B cell (primary cell): ENCODE data around the gene ZFAND5. TPM values are rescaled to one million over a fixed set of nuclear protein-coding genes. Genes with fewer than 3 reads are reported as not detected.

Source experiments
- ATAC-seq: fragments of 200-7000 bp; cut with Tn5 transposase; one replicate; pipeline ENCODE4 v1.10.0; 2021; ENCODE audit warnings: low read depth, mild to moderate bottlenecking, moderate number of reproducible peaks, moderate library complexity
- CTCF ChIA-PET: fragments of 350-600 bp; sonication (Branson Sonifier 250); formaldehyde crosslinking; loops from one replicate; lab custom pipeline; 2021; ENCODE audit warnings: antibody characterized with exemption, inconsistent platforms; lab: Charles Lee
- POLR2A ChIA-PET: fragments of 350-600 bp; sonication (Branson Sonifier 250); formaldehyde crosslinking; loops from one replicate; lab custom pipeline; 2021; ENCODE audit warnings: antibody characterized with exemption; lab: Charles Lee
- DNase-seq: peaks from one replicate; pipeline ENCODE4 v3.0.0; 2013
- H2AFZ ChIP-seq: 2 replicates; pipeline ENCODE4 v1.6.1; 2012; ENCODE audit warnings: mild to moderate bottlenecking, low read depth, low read length; ENCODE audit not compliant: insufficient read depth, poor library complexity, severe bottlenecking
- H3K27ac ChIP-seq, 2 donors: 1 replicate in 1 of 2; 2 replicates in 1 of 2; pipeline ENCODE4 v1.5.1; 2012 to 2013; ENCODE audit warnings: low read length in 2 of 2, mild to moderate bottlenecking in 2 of 2, moderate library complexity in 1 of 2
- H3K27me3 ChIP-seq, 4 experiments: fragments of 200-600 bp in 1 of 4; sonication (generic) in 1 of 4; replicated peaks in 1 of 4; 1 replicate in 2 of 4; 2 replicates in 2 of 4; pipeline versions ENCODE4 v1.6.1 to v1.7.0; 2013 to 2016; ENCODE audit warnings: low read length in 3 of 4, mild to moderate bottlenecking in 2 of 4, mixed read lengths in 1 of 4, moderate library complexity in 1 of 4; ENCODE audit not compliant: insufficient read depth in 4 of 4, control insufficient read depth in 3 of 4; ENCODE audit errors: control extremely low read depth in 1 of 4
- H3K36me3 ChIP-seq, 2 experiments: replicated peaks in 1 of 2; 1 replicate in 1 of 2; 2 replicates in 1 of 2; pipeline versions ENCODE4 v1.6.1 to v1.7.1; 2013; ENCODE audit warnings: low read length in 1 of 2; ENCODE audit not compliant: insufficient read depth in 2 of 2, control insufficient read depth in 1 of 2; ENCODE audit errors: control extremely low read depth in 1 of 2, extremely low read depth in 1 of 2
- H3K4me1 ChIP-seq, 2 donors: fragments of 200-600 bp in 1 of 2; sonication (generic) in 1 of 2; 1 replicate in 1 of 2; 2 replicates in 1 of 2; pipeline versions ENCODE4 v1.5.1 to v1.6.1; 2013 to 2017; ENCODE audit warnings: low read length in 2 of 2; ENCODE audit not compliant: control insufficient read depth in 2 of 2, insufficient read depth in 2 of 2
- H3K4me2 ChIP-seq: replicated peaks from 2 replicates; pipeline ENCODE3; 2012; ENCODE audit warnings: mild to moderate bottlenecking, low read depth, low read length; ENCODE audit not compliant: poor library complexity, severe bottlenecking
- H3K4me3 ChIP-seq, 5 experiments: fragments of 200-600 bp in 1 of 5; sonication (generic) in 1 of 5; 1 replicate in 3 of 5; 2 replicates in 2 of 5; pipeline versions ENCODE4 v1.5.1 to v1.7.0; 2011 to 2016; ENCODE audit warnings: low read length in 4 of 5, mild to moderate bottlenecking in 4 of 5, low read depth in 2 of 5, control low read depth in 1 of 5, moderate library complexity in 1 of 5; ENCODE audit not compliant: insufficient read depth in 1 of 5; ENCODE audit errors: control extremely low read depth in 1 of 5, extremely low read depth in 1 of 5
- H3K79me2 ChIP-seq: fragments of 200-600 bp; sonication (generic); one replicate; pipeline ENCODE4 v1.6.0; 2016; ENCODE audit warnings: low read length; ENCODE audit not compliant: control insufficient read depth, insufficient read depth
- H3K9ac ChIP-seq: fragments of 200-600 bp; sonication (generic); 2 replicates; pipeline ENCODE4 v1.6.1; 2017; ENCODE audit warnings: mild to moderate bottlenecking, low read length, moderate library complexity
- H3K9me3 ChIP-seq, 3 donors: one replicate each; pipeline versions ENCODE4 v1.6.1 to v1.7.1; 2013; ENCODE audit warnings: low read length in 2 of 3; ENCODE audit not compliant: control insufficient read depth in 2 of 3, insufficient read depth in 1 of 3; ENCODE audit errors: control extremely low read depth in 1 of 3
- H4K20me1 ChIP-seq: 2 replicates; pipeline ENCODE4 v1.6.0; 2012; ENCODE audit warnings: mild to moderate bottlenecking, low read length; ENCODE audit not compliant: insufficient read depth, control insufficient read depth, poor library complexity, severe bottlenecking
- H3K27ac Mint-ChIP-seq: one replicate; pipeline ENCODE4 v1.8.0; 2021; ENCODE audit warnings: mixed read lengths
- H3K27me3 Mint-ChIP-seq: one replicate; pipeline ENCODE4 v1.8.0; 2021; ENCODE audit warnings: mixed read lengths
- H3K4me1 Mint-ChIP-seq: one replicate; pipeline ENCODE4 v1.8.0; 2021; ENCODE audit warnings: mixed read lengths
- H3K4me3 Mint-ChIP-seq: one replicate; pipeline ENCODE4 v1.8.0; 2021; ENCODE audit warnings: mixed read lengths
- H3K9me3 Mint-ChIP-seq: one replicate; pipeline ENCODE4 v1.8.0; 2022; ENCODE audit warnings: mixed read lengths; ENCODE audit not compliant: insufficient read depth
- CTCF ChIP-seq: fragments of 200-600 bp; IDR thresholded peaks from one replicate; pipeline ENCODE4 v1.8.0; 2022; ENCODE audit warnings: antibody characterized with exemption, mild to moderate bottlenecking
- EZH2 ChIP-seq: IDR thresholded peaks from 2 replicates; pipeline ENCODE4 v1.6.1; 2012; ENCODE audit warnings: borderline replicate concordance, low read depth, mild to moderate bottlenecking, moderate library complexity, low read length; ENCODE audit not compliant: insufficient read depth, poor library complexity, severe bottlenecking
- WGBS: methylation state at CpG from one replicate; pipeline ENCODE4 v1.1.5; 2013; ENCODE audit warnings: missing lambda C conversion rate; ENCODE audit not compliant: insufficient coverage; 5-methylcytosine and 5-hydroxymethylcytosine counted together
- intact Hi-C: fragments of 100-400 bp; cut with micrococcal nuclease; formaldehyde crosslinking; loops from one replicate; pipeline ENCODE4 v1.10.0; 2022
- polyA plus RNA-seq: library from polyadenylated mRNA; depleted of rRNA; stranded (reverse); fragments of >200 nt; gene quantifications from 2 replicates; pipeline ENCODE4 v1.2.3, GENCODE V29; 2012
- total RNA-seq, 2 donors: library from RNA; stranded (reverse); fragments of 120-200 nt in 1 of 2; gene quantifications; 1 replicate in 1 of 2; 2 replicates in 1 of 2; pipeline versions ENCODE4 v1.2.3 to v1.2.4, GENCODE V29; 2013 to 2022

The ZFAND5 gene
- total and polyA plus RNA-seq, 2 donors (not counting 1 experiment from before 2014, with no cell fraction given) = 95.3 to 162 TPM

- Mint-ChIP-seq H3K4me1 (no peaks in the 10 kb centered on the region), H3K9me3 (no peaks in the 10 kb centered on the region), H3K4me3 (no peak overlapping the region), H3K27ac (no peak overlapping the region), H3K27me3 (peaks cover 21% of the 10 kb centered on the region)
- H3K36me3 ChIP-seq = no peaks in the 10 kb centered on the region
- no peaks in the 10 kb centered on the region for H3K79me2 ChIP-seq
- no peak overlapping the region for H3K4me3 ChIP-seq
- no peak overlapping the region for H3K9ac ChIP-seq
- TF ChIP-seq EZH2 (no peak), CTCF (no peak)
- no peak for DNase-seq
- no peaks in the 10 kb centered on the region for H3K9me3 ChIP-seq
- no peaks in the 10 kb centered on the region for H3K4me1 ChIP-seq
- H3K27ac ChIP-seq = no peak overlapping the region
- no peaks in the 10 kb centered on the region for H4K20me1 ChIP-seq
- intact Hi-C loops = no loop called here
- no peak overlapping the region for H3K4me2 ChIP-seq
- H2AFZ ChIP-seq = no peak overlapping the region
- no CpG with 5 or more reads among the region's 2 CpGs for WGBS
- POLR2A ChIA-PET = no interaction called here
- CTCF ChIA-PET = no interaction called here
- ATAC-seq = no peak
- H3K27me3 ChIP-seq = peaks cover 0 to 2% (median 0%) of the 10 kb centered on the region in 4 experiments
Observed at GRCh38 chr9:72394066-72394465, 29.1 kb upstream of the ZFAND5 start.

- no peak overlapping the region for H3K27ac ChIP-seq
- no peak overlapping the region for H2AFZ ChIP-seq
- H3K9ac ChIP-seq = no peak overlapping the region
- DNase-seq (no peak), ATAC-seq (no peak)
- no peaks in the 10 kb centered on the region for H3K4me1 ChIP-seq
- H3K4me3 ChIP-seq = no peak overlapping the region
- no peaks in the 10 kb centered on the region for H4K20me1 ChIP-seq
- H3K4me3 Mint-ChIP-seq = no peak overlapping the region
- intact Hi-C loops = no loop called here
- H3K4me2 ChIP-seq = no peak overlapping the region
- WGBS = 95% methylated on average over 2 of the region's 2 CpGs
- peaks cover 4% of the 10 kb centered on the region for H3K4me1 Mint-ChIP-seq
- ChIA-PET POLR2A (no interaction called here), CTCF (interaction anchor here (1.2 kb wide), 1 partner anchor 26 kb away, joined by 3 read pairs; the partner anchor contains the start of gene ZFAND5)
- TF ChIP-seq CTCF (no peak), EZH2 (no peak)
- H3K79me2 ChIP-seq = no peaks in the 10 kb centered on the region
- H3K27me3 ChIP-seq = peaks cover 0 to 2% (median 0%) of the 10 kb centered on the region in 4 experiments
- no peaks in the 10 kb centered on the region for H3K9me3 ChIP-seq
- H3K27ac Mint-ChIP-seq = no peak overlapping the region
- H3K9me3 Mint-ChIP-seq = no peaks in the 10 kb centered on the region
- no peaks in the 10 kb centered on the region for H3K36me3 ChIP-seq
- peaks cover 15% of the 10 kb centered on the region for H3K27me3 Mint-ChIP-seq
Observed at GRCh38 chr9:72390907-72391306, 25.9 kb upstream of the ZFAND5 start.
